ENCODE measurements around the gene PEX13.

Gene PEX13

GRCh38 chr2:61065714-61066709, 48.5 kb downstream of the PEX13 start, which contains the start of gene SANBR:
Gene SANBR, plus strand, starts transcription at chr2:61065871. Its CDS starts 4,480 bp downstream, at chr2:61070351.
- DNase-seq (ENCODE audit: low read depth), result no peak

GRCh38 chr2:61074100-61074499, 56.6 kb downstream of the PEX13 start:
- DNase-seq (ENCODE audit: low read depth), result no peak

GRCh38 chr2:61085883-61086282, 68.4 kb downstream of the PEX13 start:
- no peak for DNase-seq (ENCODE audit: low read depth)

- DNase-seq (ENCODE audit: low read depth), result no peak
These were observed 72.3 kb downstream of the PEX13 start for GRCh38 chr2:61089797-61090196.

- no peak for DNase-seq (ENCODE audit: low read depth)
These were observed 72.9 kb downstream of the PEX13 start for GRCh38 chr2:61090386-61090921.

- DNase-seq (ENCODE audit: low read depth), result no peak
These were observed 74.0 kb downstream of the PEX13 start for GRCh38 chr2:61091485-61091884.

GRCh38 chr2:61096438-61096837, 78.9 kb downstream of the PEX13 start:
- no peak for DNase-seq (ENCODE audit: low read depth)

- no peak for DNase-seq (ENCODE audit: low read depth)
These were observed 83.3 kb downstream of the PEX13 start for GRCh38 chr2:61100801-61101200.
